HG03060 (cell line): ENCODE measurements around the gene C1QTNF9.
"Not testable (repeated sequence)": the region's sequence is repeated elsewhere in the genome, so short reads cannot be mapped to it uniquely, and the experiment has no call there.

ENCODE experiments used
- ATAC-seq: cut with Tn5 transposase; IDR thresholded peaks from one replicate; pipeline ENCODE4 v1.9.1; 2021; ENCODE audit warnings: low read depth, moderate number of reproducible peaks; ENCODE audit not compliant: unreplicated experiment

The C1QTNF9 gene

GRCh38 chr13:24281188-24282008 is 28.0 kb upstream of the C1QTNF9 start:
- no peak for ATAC-seq

GRCh38 chr13:24282256-24282655 is 27.1 kb upstream of the C1QTNF9 start:
- no peak for ATAC-seq

- ATAC-seq: no peak
Observed at GRCh38 chr13:24284889-24285565, 24.4 kb upstream of the C1QTNF9 start.

- no peak for ATAC-seq
Observed at GRCh38 chr13:24286624-24287023, 22.8 kb upstream of the C1QTNF9 start.

- no peak for ATAC-seq
Observed at GRCh38 chr13:24287748-24288287, 21.6 kb upstream of the C1QTNF9 start.

- no peak for ATAC-seq
Observed at GRCh38 chr13:24288870-24289269, 20.5 kb upstream of the C1QTNF9 start.

- ATAC-seq: no peak
Observed at GRCh38 chr13:24290280-24290932, 19.0 kb upstream of the C1QTNF9 start.

- no peak for ATAC-seq
Observed at GRCh38 chr13:24292481-24292880, 16.9 kb upstream of the C1QTNF9 start.

GRCh38 chr13:24293746-24294145 is 15.6 kb upstream of the C1QTNF9 start:
- ATAC-seq: no peak

GRCh38 chr13:24299488-24300114 is 9.8 kb upstream of the C1QTNF9 start:
- ATAC-seq: no peak

- ATAC-seq: no peak
Observed at GRCh38 chr13:24301434-24301833, 7.9 kb upstream of the C1QTNF9 start.

GRCh38 chr13:24301911-24302310 is 7.5 kb upstream of the C1QTNF9 start:
- no peak for ATAC-seq

GRCh38 chr13:24304620-24305019 is 4.8 kb upstream of the C1QTNF9 start:
- no peak for ATAC-seq

- ATAC-seq: no peak
Observed at GRCh38 chr13:24306632-24307031, 2.7 kb upstream of the C1QTNF9 start.

- no peak for ATAC-seq
Observed at GRCh38 chr13:24307211-24308067, 1.9 kb upstream of the C1QTNF9 start.

GRCh38 chr13:24308068-24308445 is 1.3 kb upstream of the C1QTNF9 start:
- no peak for ATAC-seq

GRCh38 chr13:24308488-24309020 is 826 bp upstream of the C1QTNF9 start:
- no peak for ATAC-seq

- no peak for ATAC-seq
Observed at GRCh38 chr13:24313439-24313838, 4.1 kb downstream of the C1QTNF9 start.

- not testable (repeated sequence) for ATAC-seq
Observed at GRCh38 chr13:24317835-24318234, 8.5 kb downstream of the C1QTNF9 start.

- not testable (repeated sequence) for ATAC-seq
Observed at GRCh38 chr13:24318878-24319277, 9.5 kb downstream of the C1QTNF9 start.
